SK-N-MC (cell line): Measurements from ENCODE around the gene SLC39A11.

ENCODE experiments used
- DNase-seq: peaks from one replicate; pipeline ENCODE4 v3.0.0-alpha.2; 2011; ENCODE audit warnings: low read depth, low spot score
- H3K27ac ChIP-seq: fragments of 200-600 bp; sonication (generic); 2 replicates; pipeline ENCODE4 v1.5.1; 2016; ENCODE audit warnings: mixed run types
- H3K36me3 ChIP-seq: fragments of 200-600 bp; sonication (generic); 2 replicates; pipeline ENCODE4 v1.6.1; 2017; ENCODE audit warnings: antibody characterized with exemption, low read length, mixed read lengths; ENCODE audit not compliant: insufficient read depth
- H3K4me3 ChIP-seq: fragments of 200-600 bp; sonication (generic); 2 replicates; pipeline ENCODE4 v1.5.1; 2016
- H3K9ac ChIP-seq: fragments of 200-600 bp; sonication (generic); 2 replicates; pipeline ENCODE4 v1.8.0; 2017; ENCODE audit warnings: mixed run types, mixed read lengths; ENCODE audit not compliant: insufficient read length
- H3K9me3 ChIP-seq: fragments of 200-600 bp; sonication (generic); 2 replicates; pipeline ENCODE4 v1.6.1; 2017; ENCODE audit warnings: low read depth, mild to moderate bottlenecking, antibody characterized with exemption, low read length, moderate library complexity, mixed read lengths
- EZH2 ChIP-seq: fragments of 200-600 bp; sonication (generic); IDR thresholded peaks from one replicate; pipeline ENCODE4 v1.6.1; 2017; ENCODE audit warnings: antibody characterized with exemption
- FOXP2 ChIP-seq: optimal IDR thresholded peaks from 2 replicates; pipeline ENCODE3; 2011; ENCODE audit warnings: mild to moderate bottlenecking, moderate library complexity; ENCODE audit not compliant: insufficient read depth; ENCODE audit errors: extremely low read length, control extremely low read depth
- POLR2AphosphoS5 ChIP-seq: IDR thresholded peaks from 2 replicates; pipeline ENCODE4 v1.6.1; 2012; ENCODE audit warnings: mild to moderate bottlenecking, low read depth, low read length, borderline replicate concordance

The SLC39A11 gene

GRCh38 chr17:72954579-72954978 is 137.9 kb downstream of the SLC39A11 start:
- no peak overlapping the region for H3K27ac ChIP-seq
- DNase-seq, result no peak
- no peak overlapping the region for H3K4me3 ChIP-seq
- TF ChIP-seq EZH2, result no peak
- TF ChIP-seq FOXP2, result no peak
- no peak for TF ChIP-seq POLR2AphosphoS5
- no peaks in the 10 kb centered on the region for H3K36me3 ChIP-seq
- H3K9ac ChIP-seq, result no peak overlapping the region
- H3K9me3 ChIP-seq, result no peaks in the 10 kb centered on the region

DNA sequence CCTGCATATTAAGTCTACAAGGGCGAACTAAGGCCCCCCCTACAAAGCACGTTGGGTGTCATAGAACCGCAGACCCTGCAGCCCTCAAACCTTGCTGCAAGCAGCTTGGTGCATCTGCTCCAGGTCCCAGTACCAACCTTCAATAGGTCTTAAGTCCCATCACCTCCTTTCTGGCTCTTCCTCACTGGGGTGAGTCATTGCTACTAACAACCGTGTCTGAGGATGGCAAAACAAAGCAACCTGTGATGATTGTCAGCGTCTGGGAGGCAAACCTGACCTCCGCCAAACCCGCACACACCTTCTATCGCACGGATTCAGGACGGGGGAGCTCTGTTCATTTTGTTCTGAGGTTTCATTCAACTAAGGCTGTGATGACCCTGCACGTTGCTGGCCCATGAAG is 138.9 kb downstream of the SLC39A11 start:
- TF ChIP-seq EZH2 (no peak), POLR2AphosphoS5 (no peak), FOXP2 (no peak)
- H3K9me3 ChIP-seq, result no peaks in the 10 kb centered on the region
- H3K9ac ChIP-seq, result no peak overlapping the region
- no peak for DNase-seq
- H3K36me3 ChIP-seq, result no peaks in the 10 kb centered on the region
- H3K27ac ChIP-seq, result no peak overlapping the region
- no peak overlapping the region for H3K4me3 ChIP-seq

DNA sequence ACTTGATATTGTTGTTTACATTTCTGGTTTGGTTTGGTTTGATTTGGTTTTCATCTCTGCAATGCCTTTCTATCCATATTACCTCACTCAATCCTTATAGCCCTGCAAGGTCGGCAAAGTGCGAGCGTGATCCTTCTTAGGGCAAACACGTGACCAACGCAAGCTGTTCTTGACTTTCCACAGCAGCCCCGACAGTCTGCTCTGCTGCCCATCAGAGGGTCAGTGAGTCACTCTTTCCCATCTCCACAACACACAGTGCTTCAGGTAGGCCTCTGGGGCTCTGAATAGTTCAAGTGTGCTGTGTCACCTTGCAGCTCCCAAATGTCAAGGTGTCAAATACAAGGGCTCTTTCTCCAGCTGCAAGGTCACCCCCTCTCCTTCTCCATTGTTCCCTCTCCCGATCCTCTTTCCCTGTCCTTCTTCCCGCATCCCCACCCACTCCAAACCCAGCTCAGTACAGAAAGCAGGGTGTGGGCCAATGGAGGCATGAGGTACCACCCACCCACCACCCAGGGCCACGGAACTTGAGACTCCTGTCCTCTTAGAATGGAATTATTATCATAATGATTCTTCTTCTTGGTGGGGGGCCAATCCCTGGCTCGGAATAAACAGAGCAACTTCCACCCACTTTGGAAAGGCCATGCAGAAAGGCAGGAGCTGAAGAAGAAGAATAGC is 139.7 kb downstream of the SLC39A11 start:
- H3K4me3 ChIP-seq, result no peak overlapping the region
- H3K9ac ChIP-seq, result no peak overlapping the region
- H3K36me3 ChIP-seq, result no peaks in the 10 kb centered on the region
- H3K27ac ChIP-seq, result no peak overlapping the region
- H3K9me3 ChIP-seq, result no peaks in the 10 kb centered on the region
- TF ChIP-seq POLR2AphosphoS5 (no peak), FOXP2 (no peak), EZH2 (no peak)
- no peak for DNase-seq

DNA sequence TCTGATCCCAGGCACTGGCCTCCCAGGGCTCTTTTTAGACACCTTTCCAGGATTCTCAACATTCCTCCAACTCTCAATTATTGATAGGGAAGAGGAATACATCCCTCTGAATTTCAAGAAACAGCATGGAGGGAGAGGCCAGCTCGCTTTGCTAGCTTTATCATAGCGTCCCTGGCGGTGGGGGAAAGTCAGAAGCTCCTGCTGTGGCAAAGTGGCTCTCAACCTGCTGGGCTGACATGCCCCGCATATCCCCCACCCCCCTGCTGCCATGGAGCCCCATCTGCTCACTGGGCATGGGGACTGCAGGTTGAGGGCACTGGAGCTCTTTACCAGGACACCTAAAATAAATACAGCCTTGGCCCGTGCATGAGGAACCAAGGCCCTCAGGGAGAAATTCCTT is 140.3 kb downstream of the SLC39A11 start:
- no peaks in the 10 kb centered on the region for H3K9me3 ChIP-seq
- H3K27ac ChIP-seq, result no peak overlapping the region
- no peak overlapping the region for H3K4me3 ChIP-seq
- no peak overlapping the region for H3K9ac ChIP-seq
- H3K36me3 ChIP-seq, result no peaks in the 10 kb centered on the region
- DNase-seq, result no peak
- no peak for TF ChIP-seq EZH2
- TF ChIP-seq FOXP2, result no peak
- TF ChIP-seq POLR2AphosphoS5, result no peak

GRCh38 chr17:72950242-72950931 is 142.1 kb downstream of the SLC39A11 start:
- Histone ChIP-seq H3K27ac (no peak overlapping the region), H3K4me3 (no peak overlapping the region)
- no peak for DNase-seq

GRCh38 chr17:72948115-72948514 is 144.4 kb downstream of the SLC39A11 start:
- Histone ChIP-seq H3K27ac (no peak overlapping the region), H3K9me3 (no peaks in the 10 kb centered on the region), H3K9ac (no peak overlapping the region), H3K36me3 (no peaks in the 10 kb centered on the region), H3K4me3 (no peak overlapping the region)
- no peak for DNase-seq
- TF ChIP-seq POLR2AphosphoS5, result no peak
- no peak for TF ChIP-seq EZH2
- no peak for TF ChIP-seq FOXP2

More at GRCh38 chr17:72950242-72950931, 142.1 kb downstream of the SLC39A11 start:
- H3K9me3 ChIP-seq, result no peaks in the 10 kb centered on the region
- TF ChIP-seq POLR2AphosphoS5 (no peak), EZH2 (no peak), FOXP2 (no peak)
- H3K36me3 ChIP-seq, result no peaks in the 10 kb centered on the region
- no peak overlapping the region for H3K9ac ChIP-seq

DNA sequence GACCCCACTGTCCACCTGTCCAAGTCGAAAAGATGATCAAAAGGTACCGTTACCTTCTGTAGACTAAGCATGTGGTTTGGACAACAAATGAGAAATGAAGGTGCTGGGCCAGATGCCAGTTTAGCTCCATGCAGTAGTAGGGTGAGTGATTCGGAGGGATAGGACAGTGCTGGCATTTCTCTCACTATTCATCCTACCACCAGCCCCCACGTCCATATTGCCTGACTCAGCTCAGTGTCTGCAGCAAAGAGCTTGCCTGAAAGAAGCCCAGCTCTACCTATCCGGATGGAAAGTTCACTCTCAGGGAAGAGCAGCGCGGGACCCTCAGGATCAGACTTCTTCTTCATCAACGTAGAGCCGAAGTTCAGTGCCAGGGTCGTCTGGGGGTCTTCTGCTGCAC is 145.0 kb downstream of the SLC39A11 start:
- Histone ChIP-seq H3K4me3 (no peak overlapping the region), H3K27ac (no peak overlapping the region), H3K36me3 (no peaks in the 10 kb centered on the region), H3K9me3 (no peaks in the 10 kb centered on the region), H3K9ac (no peak overlapping the region)
- TF ChIP-seq EZH2 (no peak), POLR2AphosphoS5 (no peak), FOXP2 (no peak)
- DNase-seq, result no peak

- H3K9me3 ChIP-seq, result no peaks in the 10 kb centered on the region
- TF ChIP-seq POLR2AphosphoS5 (no peak), FOXP2 (no peak), EZH2 (no peak)
- H3K9ac ChIP-seq, result no peak overlapping the region
- no peaks in the 10 kb centered on the region for H3K36me3 ChIP-seq
- no peak overlapping the region for H3K27ac ChIP-seq
- DNase-seq, result no peak
- H3K4me3 ChIP-seq, result no peak overlapping the region
These were observed 145.8 kb downstream of the SLC39A11 start for GRCh38 chr17:72946696-72947095.

DNA sequence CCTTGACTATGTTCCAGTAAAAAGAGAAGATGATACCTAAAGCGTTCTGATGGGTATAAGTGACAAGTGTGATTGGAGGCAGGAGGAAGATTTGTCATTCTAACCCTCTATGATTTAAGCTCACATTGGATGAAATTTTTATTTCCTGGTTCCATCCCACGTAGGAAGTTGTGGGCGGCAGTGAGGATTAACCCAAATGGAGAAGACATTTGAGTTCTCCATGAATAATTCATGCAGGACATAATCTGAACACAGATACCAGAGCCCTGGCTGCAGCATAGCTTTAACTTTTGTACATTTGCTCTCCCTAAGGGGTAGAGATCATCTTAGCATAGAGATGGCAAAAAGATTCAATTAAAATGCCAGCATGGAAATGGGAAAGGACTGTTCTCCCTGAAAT is 146.3 kb downstream of the SLC39A11 start:
- DNase-seq, result peak; percentile 37
- TF ChIP-seq POLR2AphosphoS5 (no peak; the same call in 1 of the 2 replicates), EZH2 (no peak), FOXP2 (no peak)

DNA sequence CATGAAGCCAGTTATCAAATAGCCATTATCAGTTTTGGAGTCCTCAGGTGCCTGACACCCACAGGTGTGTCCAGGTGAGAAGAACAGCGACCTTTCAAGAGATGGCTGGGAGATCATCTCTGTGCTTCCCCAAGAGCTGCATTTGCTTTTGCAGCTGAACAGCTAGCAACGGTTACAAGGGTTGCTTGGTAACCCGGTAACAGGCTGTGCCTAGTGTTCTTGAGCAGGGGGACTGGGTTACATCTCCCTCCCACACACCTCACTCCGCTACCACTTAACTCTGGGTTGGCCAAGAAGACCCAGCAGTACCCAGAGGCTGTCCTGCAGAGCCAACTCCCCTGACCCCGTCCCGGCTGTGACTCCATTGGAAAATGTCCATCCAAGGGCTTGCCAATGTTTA is 147.0 kb downstream of the SLC39A11 start:
- Histone ChIP-seq H3K9ac (no peak overlapping the region), H3K27ac (no peak overlapping the region), H3K4me3 (no peak overlapping the region), H3K9me3 (no peaks in the 10 kb centered on the region), H3K36me3 (no peaks in the 10 kb centered on the region)
- DNase-seq, result no peak
- no peak for TF ChIP-seq EZH2
- TF ChIP-seq FOXP2, result no peak
- TF ChIP-seq POLR2AphosphoS5, result no peak

More for the DNA sequence above, 146.3 kb downstream of the SLC39A11 start:
- H3K9me3 ChIP-seq, result no peaks in the 10 kb centered on the region
- no peak overlapping the region for H3K27ac ChIP-seq
- no peaks in the 10 kb centered on the region for H3K36me3 ChIP-seq
- H3K9ac ChIP-seq, result no peak overlapping the region
- H3K4me3 ChIP-seq, result no peak overlapping the region
